ENCODE measurements around the gene F7.
A peak's percentile ranks its signal among the peaks of the same experiment; 100 is the strongest.

The F7 gene

DNA sequence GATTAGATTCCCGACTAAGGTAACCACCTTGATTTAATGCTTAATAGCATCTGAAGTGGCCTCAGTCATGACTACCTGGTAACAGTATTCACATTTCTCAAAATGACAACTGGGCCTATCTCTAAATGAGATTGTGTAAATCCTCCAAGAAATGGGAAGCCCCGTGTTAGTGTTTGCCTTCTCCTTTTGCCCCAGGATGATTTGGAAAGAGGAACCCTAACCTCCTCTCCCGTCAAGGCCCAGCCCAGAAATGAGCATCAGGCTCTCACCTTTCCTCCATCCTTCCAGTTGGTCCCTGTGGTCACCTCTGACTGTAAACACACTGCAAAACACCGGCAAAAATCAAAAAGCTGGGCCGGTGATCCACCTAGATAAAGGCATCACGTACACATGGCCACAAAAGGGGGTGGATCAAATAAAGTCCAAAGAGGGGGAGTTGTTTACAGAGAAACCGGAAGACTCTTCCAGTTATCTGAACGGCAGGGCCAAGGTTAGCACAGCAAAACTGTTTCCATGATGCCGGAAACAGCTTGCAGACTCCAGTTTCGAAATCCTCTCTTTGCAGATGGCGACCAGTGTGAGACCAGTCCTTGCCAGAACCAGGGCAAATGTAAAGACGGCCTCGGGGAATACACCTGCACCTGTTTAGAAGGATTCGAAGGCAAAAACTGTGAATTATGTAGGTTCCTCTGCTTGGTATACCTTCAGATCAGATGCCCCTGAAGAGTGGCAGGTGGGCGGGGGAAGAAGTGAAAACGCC is 33.4 kb downstream of the F7 start:
- no peak for DNase-seq (ENCODE audit: low read depth)

DNA sequence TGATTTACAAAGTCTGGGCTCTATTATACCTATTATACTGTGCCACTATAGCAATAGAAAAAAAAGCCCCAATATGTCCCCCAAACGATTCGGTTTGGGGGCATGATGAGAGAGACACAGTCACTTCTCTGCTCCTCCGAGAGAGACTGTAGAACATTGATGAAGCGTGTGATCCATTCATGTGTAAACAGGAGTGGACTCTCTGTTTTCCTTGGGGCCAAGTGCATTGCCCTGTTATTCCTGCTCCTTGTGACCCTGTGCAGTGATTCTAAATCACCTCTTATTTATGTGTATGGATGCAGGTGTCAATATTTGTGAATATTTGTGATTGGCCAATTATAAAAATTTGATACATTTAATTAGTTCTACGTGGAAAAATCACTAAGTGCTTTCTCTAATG is 34.0 kb downstream of the F7 start:
- no peak for DNase-seq (ENCODE audit: low read depth)

DNA sequence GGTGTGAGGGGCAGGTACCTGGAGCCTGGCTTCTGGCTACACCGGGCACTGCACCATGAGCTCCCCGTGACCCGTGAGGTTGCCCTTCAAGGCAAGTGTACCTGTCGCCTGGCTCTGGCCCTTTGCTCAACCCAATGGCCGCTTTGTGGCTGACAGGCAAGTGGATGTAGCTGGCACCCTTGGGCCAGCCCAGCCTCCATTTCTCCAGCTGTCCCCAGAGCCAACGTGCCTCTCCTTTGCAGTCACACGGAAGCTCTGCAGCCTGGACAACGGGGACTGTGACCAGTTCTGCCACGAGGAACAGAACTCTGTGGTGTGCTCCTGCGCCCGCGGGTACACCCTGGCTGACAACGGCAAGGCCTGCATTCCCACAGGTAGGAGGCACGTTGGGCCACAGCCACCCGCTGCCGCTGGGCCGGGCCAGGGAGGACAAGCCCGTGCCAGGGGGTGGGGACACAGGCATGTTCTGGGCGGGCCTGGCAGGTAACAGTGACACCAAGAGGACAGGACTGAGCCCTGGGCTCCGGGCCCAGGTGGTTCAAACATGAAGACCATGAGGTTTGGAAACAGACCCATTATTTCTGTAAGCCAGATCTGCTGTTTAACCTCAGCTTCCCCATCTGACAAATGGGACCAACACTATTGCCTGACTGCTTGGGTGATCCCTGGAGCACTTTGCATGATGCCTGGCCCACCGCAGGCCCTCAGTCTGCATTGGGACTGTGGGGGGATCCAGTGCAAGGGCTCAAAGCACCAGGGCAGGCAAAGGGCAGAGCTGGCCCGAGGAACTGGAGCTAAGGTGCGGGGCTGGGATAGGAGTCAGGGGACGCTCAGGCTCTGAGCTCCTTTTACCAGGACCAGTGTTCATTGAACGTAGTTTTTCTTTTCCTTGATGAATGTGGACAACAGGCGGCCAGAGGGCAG is 35.3 kb downstream of the F7 start:
- no peak for DNase-seq (ENCODE audit: low read depth)

DNA sequence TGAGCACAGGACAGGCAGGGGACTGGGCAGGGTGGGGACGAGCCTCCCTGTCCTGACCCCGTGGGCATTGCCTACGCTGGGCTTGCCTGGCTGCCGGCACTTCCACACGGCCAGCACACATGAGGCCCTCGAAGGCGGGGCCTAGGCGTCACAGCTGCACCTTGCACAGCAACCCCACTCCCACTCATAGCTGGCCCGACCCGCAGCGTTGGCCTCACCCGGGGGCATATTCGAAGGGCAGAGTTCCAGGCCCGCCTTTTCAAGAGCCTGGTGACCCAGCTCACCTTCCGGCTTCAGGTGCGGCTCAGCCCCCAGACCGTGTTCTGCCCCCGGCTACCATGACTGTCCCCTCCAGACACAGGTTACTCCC is 36.0 kb downstream of the F7 start:
- DNase-seq (ENCODE audit: low read depth): no peak

DNA sequence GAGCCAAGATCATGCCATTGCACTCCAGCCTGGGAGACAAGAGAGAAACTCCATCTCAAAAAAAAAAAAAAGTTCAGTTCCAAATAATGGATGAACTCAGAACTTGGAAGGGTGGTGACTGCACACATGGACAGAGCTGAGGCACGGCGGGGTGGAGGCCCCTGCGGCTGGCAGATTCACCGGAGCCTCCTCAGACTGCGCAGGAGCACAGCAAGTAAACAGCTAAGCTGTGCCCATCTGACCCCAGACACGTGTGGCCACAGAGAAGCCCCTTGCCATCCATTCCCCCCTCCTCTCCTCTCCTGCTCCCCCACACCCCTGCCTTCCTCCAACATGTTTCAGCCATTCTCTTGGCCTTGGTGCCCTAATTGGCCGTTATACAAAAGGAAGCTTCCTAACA is 37.3 kb downstream of the F7 start:
- DNase-seq (ENCODE audit: low read depth): no peak

DNA sequence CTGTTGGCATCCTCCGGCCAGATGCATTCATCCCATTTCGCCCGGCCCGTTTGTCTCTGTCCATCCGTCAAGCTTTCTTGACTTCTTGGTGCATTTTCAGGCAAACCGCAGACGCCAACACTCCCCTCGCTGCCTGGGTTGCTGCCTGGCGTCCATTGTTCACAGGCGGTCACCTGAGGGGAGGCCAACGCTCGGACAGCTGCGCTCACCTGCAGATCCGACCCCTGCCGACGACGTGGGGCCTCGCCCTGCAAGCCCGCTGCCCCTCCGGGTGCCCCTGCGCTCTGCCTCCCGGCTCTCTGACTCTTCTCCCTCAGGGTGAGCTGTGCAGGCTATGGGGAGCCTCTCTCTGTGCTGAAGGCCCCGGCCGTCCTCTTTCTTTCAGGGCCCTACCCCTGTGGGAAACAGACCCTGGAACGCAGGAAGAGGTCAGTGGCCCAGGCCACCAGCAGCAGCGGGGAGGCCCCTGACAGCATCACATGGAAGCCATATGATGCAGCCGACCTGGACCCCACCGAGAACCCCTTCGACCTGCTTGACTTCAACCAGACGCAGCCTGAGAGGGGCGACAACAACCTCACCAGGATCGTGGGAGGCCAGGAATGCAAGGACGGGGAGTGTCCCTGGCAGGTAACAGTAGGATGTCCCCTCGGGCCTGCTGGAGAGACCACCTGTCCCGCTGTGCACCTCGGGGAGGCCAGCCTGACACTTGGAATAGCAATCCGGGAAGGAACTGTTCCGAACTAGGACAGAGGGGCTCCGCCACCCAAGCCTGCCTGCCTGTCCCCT is 38.1 kb downstream of the F7 start:
- no peak for DNase-seq (ENCODE audit: low read depth)

DNA sequence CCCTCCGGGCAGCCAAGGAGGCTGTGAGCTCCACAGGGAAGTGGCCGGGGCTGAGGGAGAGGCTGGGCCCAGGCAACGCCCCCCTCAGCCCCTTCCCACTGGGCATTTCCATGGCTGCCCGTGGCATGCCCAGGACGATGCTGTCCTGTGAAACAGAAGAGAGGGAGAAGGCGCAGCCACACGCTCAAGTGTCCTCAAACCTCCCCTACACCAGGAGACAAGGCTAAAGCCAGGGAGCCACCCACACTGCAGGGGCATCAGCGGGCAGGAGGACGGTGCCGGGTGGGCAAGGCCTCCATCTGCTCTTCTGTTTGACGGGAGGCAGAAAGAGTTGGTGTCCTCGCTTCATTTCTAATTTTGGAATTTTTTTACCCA is 38.7 kb downstream of the F7 start:
- DNase-seq (ENCODE audit: low read depth): no peak

DNA sequence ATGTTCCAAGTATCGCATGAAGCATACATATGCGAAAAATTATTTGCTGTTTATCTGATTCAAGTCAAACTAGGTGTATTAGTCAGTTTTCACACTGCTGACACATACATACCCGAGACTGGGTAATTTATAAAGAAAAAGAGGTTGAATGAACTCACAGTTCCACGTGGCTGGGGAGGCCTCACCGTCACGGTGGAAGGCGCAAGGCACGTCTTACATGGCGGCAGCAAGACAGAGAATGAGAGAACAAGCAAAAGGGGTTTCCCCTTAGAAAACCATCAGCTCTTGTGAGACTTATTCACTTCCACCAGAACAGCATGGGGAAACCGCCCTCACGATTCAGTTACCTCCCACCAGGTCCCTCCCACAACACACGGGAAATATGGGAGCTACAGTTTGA is 39.9 kb downstream of the F7 start:
- no peak for DNase-seq (ENCODE audit: low read depth)

DNA sequence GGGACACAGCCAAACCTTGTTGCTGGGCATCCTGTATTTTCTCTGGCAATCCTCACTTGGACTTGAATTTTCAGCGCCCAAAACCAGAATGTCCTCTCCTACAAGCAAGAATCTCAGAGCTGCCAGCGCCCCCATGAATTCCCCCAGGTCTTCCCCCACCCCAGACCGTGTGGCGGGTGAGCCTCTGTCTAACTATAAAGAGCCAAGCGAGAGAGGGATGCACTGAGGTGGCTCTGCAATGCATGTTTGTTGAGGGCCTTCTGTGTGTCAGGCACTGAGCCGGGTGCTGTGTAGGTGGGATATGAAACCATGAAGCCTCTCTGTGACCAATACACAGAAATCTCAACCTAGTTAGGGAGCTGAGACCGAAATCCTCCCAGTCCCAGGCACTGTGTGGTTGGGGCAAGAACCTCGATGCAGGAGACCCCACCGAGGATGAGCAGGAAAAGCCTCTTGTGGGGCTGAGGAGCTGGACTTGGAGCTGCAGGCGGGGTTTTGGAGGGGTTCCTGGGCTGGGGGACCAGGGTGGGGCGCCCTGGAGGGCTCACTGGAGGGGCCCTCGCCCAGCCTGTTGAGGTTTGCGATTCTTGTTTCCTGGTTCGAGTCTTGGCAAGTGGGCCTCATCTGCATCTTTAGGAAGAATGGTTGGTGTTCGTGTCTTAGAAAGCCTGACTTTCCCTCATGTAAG is 40.5 kb downstream of the F7 start:
- no peak for DNase-seq (ENCODE audit: low read depth)

DNA sequence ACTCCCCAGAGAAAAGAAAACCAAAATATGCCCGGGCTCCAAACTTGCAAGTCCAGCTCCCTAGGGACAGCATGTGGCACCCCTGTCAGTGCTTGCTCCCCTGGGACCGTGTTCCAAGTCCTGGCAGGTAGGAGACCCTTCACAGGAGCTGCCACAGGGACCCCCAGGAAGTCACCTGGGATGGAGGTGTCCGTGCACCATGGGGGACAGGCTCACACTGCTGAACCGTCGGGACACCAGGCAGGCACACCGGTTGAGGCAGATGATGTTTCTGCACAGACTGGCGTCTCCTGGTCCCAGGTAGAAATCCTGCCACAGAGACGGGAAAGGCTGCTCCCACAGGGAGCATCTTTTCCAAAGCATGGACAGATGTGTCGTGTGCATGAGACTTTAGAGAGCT is 41.2 kb downstream of the F7 start:
- no peak for DNase-seq (ENCODE audit: low read depth)

DNA sequence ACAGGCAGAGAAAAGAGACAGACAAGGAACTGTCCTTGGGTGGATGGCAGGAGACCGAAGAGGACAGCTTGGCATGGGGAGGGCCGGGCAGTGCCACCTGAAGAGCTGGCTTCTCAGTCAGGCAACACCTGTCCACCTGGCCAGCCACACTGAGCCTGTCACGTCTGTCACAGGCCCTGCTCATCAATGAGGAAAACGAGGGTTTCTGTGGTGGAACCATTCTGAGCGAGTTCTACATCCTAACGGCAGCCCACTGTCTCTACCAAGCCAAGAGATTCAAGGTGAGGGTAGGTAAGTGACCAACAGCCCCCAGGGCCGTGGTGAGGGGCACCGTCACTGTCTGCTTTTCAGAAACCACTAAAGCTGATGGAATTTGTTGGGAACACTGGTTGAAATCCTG is 41.6 kb downstream of the F7 start:
- DNase-seq (ENCODE audit: low read depth): no peak

DNA sequence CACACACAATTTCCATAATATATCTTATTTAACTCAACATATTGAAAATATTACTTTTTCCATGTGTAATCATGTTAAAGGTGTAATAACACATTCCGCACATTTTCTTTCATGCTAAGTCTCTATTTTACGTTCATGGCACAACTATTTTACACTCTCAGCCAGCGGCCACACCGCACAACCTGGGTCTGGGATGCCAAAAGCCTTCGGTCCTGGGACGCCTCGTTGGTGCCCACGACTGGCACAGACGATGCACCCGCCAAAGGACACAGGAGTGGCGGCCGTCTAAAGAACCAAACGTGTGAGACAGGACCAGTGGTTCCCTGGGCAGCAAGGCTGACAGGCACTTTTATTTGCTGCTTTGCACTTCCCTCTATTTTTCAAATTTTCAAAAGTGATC is 42.8 kb downstream of the F7 start:
- DNase-seq (ENCODE audit: low read depth): no peak

DNA sequence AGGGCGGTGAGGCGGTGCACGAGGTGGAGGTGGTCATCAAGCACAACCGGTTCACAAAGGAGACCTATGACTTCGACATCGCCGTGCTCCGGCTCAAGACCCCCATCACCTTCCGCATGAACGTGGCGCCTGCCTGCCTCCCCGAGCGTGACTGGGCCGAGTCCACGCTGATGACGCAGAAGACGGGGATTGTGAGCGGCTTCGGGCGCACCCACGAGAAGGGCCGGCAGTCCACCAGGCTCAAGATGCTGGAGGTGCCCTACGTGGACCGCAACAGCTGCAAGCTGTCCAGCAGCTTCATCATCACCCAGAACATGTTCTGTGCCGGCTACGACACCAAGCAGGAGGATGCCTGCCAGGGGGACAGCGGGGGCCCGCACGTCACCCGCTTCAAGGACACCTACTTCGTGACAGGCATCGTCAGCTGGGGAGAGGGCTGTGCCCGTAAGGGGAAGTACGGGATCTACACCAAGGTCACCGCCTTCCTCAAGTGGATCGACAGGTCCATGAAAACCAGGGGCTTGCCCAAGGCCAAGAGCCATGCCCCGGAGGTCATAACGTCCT is 43.4 kb downstream of the F7 start:
- DNase-seq (ENCODE audit: low read depth): no peak

DNA sequence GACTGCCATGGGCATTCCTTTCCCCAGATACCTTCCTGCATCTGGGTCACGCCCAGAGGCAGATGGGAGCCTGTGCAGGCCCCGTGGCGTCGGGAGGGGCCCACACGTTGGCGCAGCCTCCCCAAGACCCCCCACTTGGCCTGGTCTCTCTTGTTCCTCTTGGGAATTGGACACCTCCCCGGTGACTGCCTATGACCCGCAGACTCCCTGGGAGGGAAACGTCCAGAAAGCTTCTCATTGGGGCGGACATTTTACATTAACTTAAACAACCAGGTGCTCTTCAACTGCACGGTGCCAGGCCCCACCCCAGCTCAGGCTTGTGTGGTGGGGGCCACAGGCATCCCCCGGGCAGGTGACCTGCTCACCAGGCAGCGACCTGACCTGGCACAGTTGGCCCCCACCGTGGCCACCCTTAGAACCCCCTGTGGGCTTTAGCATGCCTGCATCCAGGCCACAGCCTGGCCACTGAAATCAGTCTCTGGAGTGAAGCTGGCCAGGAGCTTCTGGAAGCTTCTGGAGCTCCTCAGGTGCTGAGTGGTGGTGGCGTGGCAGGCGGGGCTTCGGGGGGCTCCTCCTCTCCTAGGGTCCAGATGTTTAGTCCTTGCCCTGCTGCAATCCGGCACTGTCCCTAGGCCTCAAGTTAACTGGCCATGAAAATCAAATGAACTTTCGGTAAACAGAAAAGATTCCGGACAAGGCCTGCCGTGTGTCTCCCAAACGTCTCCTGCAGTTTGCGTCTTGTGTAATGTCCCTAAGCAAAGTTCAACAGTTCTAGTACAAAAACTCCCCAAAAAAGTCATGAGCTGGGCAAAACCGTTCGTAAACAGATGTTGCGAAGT is 44.3 kb downstream of the F7 start:
- DNase-seq (ENCODE audit: low read depth): no peak

DNA sequence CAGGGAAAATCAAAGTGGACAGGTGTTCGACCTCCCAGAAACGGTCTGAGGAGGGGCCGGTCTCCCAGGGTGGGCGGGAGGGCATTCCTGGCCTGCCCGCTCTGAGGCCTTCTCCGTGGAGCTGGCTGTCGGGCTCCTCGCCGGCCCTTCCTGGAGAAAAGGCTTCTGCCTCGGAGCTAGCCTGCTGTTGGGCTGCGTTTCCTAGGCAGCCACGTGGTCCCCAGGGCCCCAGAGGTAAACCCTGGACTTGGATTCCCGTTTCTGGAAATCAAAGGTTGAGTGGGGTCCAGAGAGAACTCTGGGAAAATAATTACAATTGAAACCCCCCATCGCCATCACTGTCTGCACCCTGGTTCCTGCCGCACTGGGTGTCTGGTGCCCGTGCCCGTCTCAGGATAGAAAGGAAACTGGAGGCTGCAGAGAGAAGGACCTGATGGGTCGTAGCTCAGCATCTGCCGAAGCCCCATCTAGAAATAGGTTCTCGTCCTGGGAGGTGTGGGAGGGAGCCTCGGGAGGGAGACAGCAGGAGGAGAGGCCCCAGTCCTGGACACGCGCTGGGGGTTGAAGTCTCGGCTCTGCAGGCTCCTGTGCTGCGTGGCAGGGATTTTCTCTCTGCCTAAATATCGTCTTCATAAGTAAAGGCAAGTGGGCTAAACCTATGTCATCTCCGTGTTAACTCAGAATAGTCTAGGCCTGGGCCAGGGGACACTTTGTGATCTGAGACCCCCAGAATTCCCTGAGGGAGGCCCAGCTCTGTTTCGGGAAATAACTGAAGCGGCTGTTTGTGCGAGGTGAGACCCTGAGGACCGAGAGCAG is 45.2 kb downstream of the F7 start:
- DNase-seq (ENCODE audit: low read depth): no peak

DNA sequence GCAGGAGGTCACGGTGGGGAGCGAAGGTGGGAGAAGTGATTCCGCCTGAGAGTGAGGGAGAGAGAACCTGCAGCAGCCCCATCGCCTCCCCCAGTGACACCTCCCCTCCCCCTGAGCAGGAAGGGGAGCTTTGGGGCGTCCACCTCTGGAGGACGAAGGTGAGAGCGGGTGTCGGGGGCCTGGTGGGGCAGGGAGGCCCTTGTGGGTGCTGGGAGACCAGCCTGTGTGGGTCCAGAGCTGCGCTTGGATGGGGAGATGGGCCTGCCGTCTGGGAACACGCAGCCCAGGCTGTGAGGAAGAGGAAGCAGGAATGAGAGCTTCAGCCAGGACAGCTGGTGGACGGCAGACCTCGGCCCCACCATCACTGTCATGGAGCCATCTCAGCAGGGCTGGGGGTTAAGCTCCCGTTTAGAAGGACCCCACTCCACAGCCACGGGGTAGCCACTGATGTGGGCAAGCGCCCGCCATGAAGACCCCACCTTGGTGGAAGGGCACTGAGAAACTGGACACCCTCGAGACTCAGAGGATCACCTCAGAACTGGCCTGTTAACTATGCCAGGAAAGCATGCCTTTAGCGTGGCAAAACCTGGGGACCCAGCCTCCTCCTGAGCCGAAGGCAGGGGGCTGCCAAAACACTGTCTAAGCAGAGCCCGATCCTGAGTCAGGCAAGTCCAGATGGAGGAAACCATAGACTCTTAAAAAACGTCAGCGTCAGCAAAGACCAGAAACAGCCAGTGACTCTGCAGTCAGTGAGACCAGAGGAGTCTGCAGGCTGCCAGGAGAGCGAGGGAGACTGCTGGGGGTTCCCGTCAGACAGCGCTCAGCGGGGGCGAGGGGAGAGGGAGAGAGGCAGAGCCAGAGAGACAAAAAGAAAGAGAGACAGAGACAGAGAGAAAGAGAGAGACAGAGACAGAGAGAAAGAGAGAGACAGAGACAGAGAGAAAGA is 46.4 kb downstream of the F7 start:
- peak; percentile 13 for DNase-seq (ENCODE audit: low read depth)

DNA sequence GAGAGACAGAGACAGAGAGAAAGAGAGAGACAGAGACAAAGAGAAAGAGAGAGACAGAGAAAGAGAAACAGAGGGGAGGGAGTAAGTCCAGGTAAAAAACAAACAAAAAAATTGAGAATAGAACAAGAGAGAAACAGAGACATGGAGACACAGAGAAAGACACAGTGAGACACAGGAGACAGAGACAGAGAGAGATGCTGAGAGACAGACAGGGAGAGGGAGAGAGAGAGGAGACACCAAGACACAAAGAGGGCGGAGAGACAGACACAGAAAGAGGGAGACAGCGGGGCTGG is 47.0 kb downstream of the F7 start:
- DNase-seq (ENCODE audit: low read depth): no peak

DNA sequence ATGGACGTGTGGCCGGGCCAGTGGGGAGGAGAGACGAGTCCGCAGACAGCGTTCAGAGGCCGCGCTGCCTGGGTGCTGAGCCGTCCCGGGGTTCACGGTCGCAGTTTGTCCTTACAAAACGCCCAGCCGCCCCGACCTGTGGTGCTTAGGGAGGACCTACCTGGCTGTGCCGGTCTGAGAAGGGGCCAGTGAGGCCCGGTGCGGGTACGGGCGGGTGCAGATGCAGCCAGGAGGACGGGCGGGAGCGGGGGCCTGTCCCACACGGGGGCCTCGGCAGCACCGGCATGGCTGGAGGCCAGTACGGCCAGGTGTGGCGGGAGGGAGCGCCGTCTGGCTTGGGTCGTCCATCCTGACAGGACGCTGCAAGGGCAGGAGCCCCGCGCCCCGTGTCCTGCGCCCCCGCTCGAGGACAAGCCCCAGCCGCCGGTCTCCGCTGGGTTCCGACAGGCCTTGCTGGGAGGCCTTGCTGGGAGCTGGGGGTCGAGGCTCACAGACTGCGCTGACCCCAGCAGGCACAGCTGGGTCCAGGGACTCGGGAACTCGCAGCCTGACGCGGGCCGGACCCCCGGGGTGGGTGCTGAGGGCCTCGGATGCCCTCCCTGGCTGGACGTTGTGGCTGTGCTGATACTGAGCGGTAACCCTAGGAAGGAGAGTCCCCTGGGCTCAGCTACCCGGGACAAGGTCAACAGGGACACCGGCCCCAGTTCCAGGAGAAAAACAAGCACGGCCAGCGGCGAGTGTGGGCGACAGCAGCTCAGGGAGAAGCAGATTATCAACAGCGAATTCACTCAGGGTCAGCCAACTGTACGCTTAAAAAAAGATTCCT is 47.6 kb downstream of the F7 start:
- DNase-seq (ENCODE audit: low read depth): no peak

Data from fibroblast of the conjunctiva (primary cell).